GM19397 (cell line): ENCODE results near the gene MEP1A.
"Not testable (repeated sequence)": the region's sequence is repeated elsewhere in the genome, so short reads cannot be mapped to it uniquely, and the experiment has no call there.

ENCODE experiments used
- ATAC-seq: cut with Tn5 transposase; IDR thresholded peaks from one replicate; pipeline ENCODE4 v1.9.1; 2021; ENCODE audit warnings: mild to moderate bottlenecking, moderate library complexity; ENCODE audit not compliant: unreplicated experiment

The MEP1A gene

GRCh38 chr6:46828939-46829338 lies 35.8 kb downstream of the MEP1A start:
- no peak for ATAC-seq

- no peak for ATAC-seq
These were observed 39.6 kb downstream of the MEP1A start for GRCh38 chr6:46832816-46833215.

- ATAC-seq, result not testable (repeated sequence)
These were observed 41.2 kb downstream of the MEP1A start for GRCh38 chr6:46834257-46834916.

GRCh38 chr6:46834991-46835390 lies 41.8 kb downstream of the MEP1A start:
- not testable (repeated sequence) for ATAC-seq

GRCh38 chr6:46838033-46838432 lies 44.8 kb downstream of the MEP1A start:
- ATAC-seq, result no peak

- not testable (repeated sequence) for ATAC-seq
These were observed 49.2 kb downstream of the MEP1A start for GRCh38 chr6:46842252-46842846.

- no peak for ATAC-seq
These were observed 51.9 kb downstream of the MEP1A start for GRCh38 chr6:46845126-46845525.

- ATAC-seq, result peak; percentile 88
These were observed 55.6 kb downstream of the MEP1A start for GRCh38 chr6:46848684-46849360.

GRCh38 chr6:46849361-46849690 lies 56.1 kb downstream of the MEP1A start:
- ATAC-seq, result no peak

GRCh38 chr6:46850792-46851191 lies 57.6 kb downstream of the MEP1A start:
- ATAC-seq, result no peak

- not testable (repeated sequence) for ATAC-seq
These were observed 58.4 kb downstream of the MEP1A start for GRCh38 chr6:46851576-46851975.

- ATAC-seq, result not testable (repeated sequence)
These were observed 62.8 kb downstream of the MEP1A start for GRCh38 chr6:46855966-46856365.

- no peak for ATAC-seq
These were observed 69.2 kb downstream of the MEP1A start for GRCh38 chr6:46862381-46862780.

GRCh38 chr6:46863791-46864190 lies 70.6 kb downstream of the MEP1A start:
- ATAC-seq, result no peak

- ATAC-seq, result no peak
These were observed 72.0 kb downstream of the MEP1A start for GRCh38 chr6:46865221-46865620.

GRCh38 chr6:46867411-46867810 lies 74.2 kb downstream of the MEP1A start:
- no peak for ATAC-seq

- ATAC-seq, result no peak
These were observed 82.9 kb downstream of the MEP1A start for GRCh38 chr6:46876126-46876525.

- no peak for ATAC-seq
These were observed 85.8 kb downstream of the MEP1A start for GRCh38 chr6:46879003-46879402.

GRCh38 chr6:46882645-46883044 lies 89.5 kb downstream of the MEP1A start:
- ATAC-seq, result no peak

- no peak for ATAC-seq
These were observed 94.8 kb downstream of the MEP1A start for GRCh38 chr6:46888031-46888430.

- ATAC-seq, result no peak
These were observed 95.4 kb downstream of the MEP1A start for GRCh38 chr6:46888578-46888977.
